Ecto neural progenitor cell (in vitro differentiated cells): Measurements from ENCODE around the gene MARCHF9.
A peak's percentile ranks its signal among the peaks of the same experiment; 100 is the strongest.
"Not testable (repeated sequence)": the region's sequence is repeated elsewhere in the genome, so short reads cannot be mapped to it uniquely, and the experiment has no call there.

Experiments used
- DNase-seq: peaks from one replicate; pipeline ENCODE4 v3.0.0-alpha.2; 2018; ENCODE audit warnings: low spot score

Gene MARCHF9, protein sequence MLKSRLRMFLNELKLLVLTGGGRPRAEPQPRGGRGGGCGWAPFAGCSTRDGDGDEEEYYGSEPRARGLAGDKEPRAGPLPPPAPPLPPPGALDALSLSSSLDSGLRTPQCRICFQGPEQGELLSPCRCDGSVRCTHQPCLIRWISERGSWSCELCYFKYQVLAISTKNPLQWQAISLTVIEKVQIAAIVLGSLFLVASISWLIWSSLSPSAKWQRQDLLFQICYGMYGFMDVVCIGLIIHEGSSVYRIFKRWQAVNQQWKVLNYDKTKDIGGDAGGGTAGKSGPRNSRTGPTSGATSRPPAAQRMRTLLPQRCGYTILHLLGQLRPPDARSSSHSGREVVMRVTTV

DNA sequence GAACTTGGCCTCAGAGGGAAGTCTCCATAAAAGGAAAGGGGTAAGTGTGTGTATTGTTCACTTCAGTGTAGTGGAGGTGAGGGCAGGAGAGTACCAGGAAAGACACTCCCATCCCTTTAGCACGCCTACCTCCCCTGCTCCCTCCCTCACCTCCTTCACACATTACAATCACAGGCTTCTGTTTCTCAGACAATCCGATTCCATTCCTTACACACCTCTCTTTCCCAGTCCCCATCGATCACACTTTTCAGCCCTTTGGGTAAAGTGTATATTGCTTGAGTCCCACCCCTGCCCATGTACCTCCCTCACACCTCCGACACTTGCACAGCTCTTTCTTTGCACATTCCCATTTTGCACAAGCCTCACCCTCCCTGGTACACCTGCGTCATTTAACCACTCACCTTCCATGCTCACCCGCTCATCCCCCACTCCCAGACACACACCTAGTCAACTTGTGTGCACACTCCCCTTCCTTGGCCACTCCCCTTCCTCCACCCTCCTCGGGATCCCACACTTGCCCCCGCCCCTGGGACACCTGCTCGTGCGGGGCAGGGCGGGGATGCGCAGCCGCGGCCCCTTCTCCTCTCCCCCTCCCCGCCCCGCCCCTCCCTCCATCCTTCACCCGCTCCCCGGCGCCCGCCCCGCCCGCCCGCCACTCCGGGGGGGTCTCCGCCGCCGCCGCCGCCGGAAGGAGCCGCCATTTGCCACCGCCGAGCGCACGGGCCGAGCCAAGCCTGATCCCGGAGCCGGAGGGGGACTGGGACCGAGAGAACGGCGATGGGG lies at the start of gene MARCHF9:
Gene MARCHF9 (plus strand): TSS at position 693 of the 783 bp plus-strand sequence. CDS start 426 bp downstream, outside the sequence.
- DNase-seq = peak; percentile 79

DNA sequence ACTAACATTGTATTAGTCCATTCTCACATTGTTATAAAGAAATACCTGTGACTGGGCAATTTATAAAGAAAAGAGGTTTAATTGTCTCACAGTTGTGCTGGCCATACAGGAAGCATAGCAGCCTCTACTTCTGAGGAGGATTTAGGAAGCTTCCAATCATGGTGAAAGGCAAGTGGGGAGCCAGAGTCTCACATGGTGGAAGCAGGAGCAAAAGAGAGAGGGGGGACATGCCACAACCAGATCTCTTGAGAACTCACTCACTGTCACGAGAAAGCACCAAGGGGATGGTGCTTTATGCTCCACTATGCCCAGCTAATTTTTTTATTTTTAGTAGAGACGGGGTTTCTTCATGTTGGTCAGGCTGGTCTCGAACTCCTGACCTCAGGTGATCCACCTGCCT lies 47.7 kb upstream of the MARCHF9 start:
- no peak for DNase-seq

DNA sequence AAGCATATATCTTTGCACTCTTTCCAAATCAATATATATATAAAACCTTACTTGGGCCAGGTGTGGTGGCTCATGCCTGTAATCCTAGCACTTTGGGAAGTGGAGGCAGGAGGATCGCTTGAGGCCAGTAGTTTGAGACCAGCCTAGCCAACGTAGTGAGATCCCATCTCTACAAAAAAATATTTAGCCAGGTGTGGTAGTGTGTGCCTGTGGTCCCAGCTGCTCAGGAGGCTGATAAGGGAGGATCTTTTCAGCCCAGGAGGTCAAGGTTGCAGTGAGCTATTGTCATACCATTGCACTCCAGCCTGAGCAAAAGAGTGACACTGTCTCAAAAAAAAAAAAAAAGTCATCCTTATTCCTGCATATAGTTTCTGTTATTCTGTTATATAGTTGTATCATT lies 46.6 kb upstream of the MARCHF9 start:
- no peak for DNase-seq

DNA sequence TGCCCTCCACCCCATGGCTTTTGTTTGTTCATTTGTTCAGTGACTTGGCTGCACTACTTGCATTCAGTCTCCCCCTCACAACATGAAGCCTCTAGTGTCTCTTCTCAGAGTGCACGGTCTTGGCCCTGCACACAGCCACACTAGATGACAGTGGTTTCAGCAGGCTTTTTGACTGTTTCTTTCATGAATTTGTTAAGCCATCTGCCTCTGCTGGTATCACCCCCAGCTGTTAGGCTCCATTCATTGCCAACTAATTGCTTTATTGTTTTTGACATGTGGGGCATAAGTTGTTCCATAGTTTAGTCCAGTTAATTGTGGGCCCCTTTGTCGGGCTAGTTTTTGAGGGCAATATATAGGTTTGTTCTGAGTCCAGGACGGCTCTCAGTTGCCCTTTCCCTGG lies 42.2 kb upstream of the MARCHF9 start:
- no peak for DNase-seq

DNA sequence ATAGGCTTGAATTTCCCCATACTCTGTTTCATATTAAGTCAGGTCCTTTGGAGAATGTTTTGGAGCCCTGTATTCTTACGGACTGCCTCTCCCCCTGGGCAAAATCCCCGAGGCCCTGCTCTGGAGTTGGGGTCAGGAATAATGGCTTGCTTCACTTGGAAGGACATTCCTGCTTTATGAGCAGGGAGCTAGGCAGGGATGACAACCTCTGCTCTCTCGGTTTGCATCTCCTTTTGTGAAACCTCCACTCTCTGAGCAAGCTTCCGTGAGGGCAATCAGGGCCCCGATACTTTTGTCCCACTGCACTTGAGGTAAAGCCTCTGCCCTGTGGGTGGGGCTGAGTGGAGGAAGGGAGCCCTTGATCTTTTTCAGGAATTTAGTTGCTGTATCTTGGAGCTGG lies 41.7 kb upstream of the MARCHF9 start:
- no peak for DNase-seq

DNA sequence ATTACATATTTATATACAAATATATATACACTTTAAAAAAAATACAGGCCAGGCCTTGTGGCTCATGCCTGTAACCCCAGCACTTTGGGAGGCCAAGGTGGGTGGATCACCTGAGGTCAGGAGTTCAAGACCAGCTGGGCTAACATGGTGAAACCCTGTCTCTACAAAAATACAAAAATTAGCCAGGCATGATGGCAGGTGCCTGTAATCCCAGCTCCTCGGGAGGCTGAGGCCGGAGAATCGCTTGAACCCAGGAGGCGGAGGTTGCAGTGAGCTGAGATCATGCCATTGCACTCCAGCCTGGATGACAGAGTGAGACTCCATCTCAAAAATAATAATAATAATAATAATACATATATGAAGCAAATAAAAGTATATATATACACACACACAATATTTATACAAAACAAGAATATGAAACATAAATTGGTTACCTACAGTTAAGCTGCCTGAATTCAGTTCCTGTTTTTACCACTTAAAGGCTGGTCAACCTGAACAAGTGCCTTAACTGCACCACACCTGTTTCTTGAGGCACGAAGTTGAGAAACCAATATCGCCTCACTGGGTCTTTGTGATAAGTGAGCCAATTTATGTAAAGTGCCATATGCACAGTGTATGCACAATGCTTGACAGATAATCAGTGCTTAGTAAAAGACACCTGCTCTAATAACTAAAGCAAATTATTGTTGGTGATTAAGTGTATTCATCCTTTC lies 39.7 kb upstream of the MARCHF9 start:
- not testable (repeated sequence) for DNase-seq

DNA sequence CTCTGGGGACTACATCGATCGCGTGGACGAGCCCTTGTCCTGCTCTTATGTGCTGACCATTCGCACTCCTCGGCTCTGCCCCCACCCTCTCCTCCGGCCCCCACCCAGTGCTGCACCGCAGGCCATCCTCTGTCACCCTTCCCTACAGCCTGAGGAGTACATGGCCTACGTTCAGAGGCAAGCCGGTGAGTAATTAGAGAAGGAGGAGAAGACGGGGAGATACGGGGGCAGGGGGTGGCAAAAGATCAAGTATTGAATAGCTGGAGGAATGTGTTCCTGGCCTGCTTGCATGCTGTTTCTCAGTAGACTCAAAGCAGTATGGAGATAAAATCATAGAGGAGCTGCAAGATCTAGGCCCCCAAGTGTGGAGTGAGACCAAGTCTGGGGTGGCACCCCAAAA lies 39.1 kb upstream of the MARCHF9 start:
- DNase-seq = no peak

DNA sequence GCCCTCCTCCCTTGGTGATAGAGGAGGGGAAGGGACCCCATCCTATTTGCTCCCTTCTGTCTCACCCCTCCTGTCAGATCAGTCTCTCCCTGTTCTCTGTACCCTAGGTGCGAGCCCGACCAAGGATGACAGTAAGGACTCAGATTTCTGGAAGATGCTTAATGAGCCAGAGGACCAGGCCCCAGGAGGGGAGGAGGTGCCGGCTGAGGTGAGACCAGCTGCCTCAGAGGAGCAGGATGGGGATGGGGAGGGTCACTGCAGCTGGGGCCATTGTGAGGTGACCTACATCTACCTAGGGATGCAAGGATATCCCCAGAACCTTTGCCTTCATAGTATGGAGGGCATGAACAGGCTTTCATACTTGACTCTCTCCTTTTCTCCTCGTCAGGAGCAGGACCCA lies 38.6 kb upstream of the MARCHF9 start:
- DNase-seq = no peak

DNA sequence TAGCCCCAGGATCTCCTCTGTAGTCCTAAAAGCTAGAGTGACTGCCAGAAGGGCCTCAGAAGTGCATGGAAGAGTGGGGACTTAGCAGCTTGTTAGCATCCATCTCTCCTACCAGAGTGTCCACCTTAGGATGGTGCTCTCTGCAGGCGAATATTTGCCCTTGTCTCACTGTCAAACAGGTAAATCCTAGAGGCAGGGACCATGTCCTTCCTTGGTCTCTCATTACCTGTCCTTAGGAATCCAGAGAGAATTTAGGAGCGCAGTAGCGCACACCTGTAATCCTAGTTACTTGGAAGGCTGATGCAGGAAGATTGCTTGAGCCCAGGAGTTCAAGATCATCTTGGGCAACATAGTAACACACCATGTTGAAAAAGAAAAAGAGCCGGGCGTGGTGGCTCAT lies 37.8 kb upstream of the MARCHF9 start:
- DNase-seq = no peak

DNA sequence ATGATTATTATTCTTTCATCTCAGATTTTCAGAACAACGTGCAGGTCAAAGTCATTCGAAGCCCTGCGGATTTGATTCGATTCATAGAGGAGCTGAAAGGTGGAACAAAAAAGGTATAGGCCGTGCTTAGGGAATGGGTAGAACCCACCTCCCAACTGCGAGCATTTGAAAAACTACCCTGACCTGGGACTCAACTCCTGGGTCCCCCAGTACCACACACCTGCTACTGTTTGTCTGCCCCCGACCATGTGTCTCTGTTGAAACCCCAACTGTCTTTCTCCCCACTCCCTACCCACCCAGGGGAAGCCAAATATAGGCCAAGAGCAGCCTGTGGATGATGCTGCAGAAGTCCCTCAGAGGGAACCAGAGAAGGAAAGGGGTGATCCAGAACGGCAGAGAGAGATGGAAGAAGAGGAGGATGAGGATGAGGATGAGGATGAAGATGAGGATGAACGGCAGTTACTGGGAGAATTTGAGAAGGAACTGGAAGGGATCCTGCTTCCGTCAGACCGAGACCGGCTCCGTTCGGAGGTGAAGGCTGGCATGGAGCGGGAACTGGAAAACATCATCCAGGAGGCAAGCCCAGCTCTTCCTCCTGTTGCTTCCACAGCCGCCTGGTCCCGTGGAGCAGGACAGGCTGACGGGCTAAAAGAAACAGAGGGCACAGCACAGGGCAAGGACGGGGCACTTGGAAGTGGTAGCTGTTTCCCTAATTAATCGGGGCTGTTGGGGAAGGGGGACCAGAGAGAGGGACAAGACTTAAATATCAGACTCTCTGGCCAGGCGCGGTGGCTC lies 36.9 kb upstream of the MARCHF9 start:
- no peak for DNase-seq

DNA sequence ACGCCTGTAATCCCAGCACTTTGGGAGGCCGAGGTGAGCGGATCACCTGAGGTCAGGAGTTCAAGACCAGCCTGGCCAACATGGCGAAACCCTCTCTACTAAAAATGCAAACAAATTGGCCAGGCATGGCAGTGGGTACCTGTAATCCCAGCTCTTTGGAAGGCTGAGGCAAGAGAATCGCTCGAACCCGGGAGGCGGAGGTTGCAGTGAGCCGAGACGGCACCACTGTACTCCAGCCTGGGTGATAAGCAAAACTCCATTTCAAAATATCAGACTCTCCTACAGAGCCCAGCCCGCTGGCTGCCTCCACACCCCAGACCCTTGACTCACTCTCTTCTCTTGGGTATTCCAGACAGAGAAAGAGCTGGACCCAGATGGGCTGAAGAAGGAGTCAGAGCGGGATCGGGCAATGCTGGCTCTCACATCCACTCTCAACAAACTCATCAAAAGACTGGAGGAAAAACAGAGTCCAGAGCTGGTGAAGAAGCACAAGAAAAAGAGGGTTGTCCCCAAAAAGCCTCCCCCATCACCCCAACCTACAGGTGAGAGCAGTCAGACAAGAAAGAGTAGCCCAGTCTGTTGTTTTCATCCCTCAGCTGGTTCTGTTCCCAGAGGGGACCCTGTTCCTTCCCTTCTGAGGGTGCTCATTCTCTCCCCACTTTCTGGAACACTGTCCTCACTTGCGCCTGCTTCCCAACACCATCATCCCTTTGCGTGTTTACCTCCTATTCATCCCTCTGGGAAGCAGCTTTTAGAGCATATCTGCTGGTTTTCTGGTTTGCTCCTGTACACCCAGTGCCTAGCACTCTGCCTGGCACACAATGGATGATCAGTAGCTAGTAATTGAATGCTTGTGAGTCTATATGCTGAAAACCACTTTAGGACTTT lies 36.0 kb upstream of the MARCHF9 start:
- no peak for DNase-seq

DNA sequence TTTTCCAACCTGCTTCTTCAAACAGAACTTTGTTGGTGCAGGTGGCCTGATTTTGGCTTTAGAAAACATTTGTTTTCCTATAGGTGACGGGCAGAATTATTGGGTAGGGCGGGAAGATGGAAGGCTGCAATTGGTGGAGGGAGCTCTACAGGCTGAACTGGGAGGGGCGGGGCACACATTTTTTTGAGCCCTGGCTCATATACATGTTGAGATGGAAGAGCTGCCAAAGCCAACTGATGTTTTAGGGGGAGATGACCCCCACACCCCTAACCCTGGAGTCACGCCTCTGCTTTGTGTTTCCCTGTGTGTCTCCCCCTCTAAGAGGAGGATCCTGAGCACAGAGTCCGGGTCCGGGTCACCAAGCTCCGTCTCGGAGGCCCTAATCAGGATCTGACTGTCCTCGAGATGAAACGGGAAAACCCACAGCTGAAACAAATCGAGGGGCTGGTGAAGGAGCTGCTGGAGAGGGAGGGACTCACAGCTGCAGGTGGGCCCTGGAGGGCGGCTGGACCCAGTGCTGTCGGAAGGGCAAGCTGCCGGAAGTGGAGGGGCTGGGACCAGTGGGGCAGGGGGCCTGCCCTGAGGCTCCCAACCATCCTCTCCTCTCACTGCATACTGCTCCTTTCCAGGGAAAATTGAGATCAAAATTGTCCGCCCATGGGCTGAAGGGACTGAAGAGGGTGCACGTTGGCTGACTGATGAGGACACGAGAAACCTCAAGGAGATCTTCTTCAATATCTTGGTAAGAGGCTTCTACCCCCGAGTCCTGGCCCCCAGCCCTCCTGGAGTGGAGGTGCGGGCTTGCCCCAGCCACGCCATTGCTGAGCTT lies 34.9 kb upstream of the MARCHF9 start:
- no peak for DNase-seq

DNA sequence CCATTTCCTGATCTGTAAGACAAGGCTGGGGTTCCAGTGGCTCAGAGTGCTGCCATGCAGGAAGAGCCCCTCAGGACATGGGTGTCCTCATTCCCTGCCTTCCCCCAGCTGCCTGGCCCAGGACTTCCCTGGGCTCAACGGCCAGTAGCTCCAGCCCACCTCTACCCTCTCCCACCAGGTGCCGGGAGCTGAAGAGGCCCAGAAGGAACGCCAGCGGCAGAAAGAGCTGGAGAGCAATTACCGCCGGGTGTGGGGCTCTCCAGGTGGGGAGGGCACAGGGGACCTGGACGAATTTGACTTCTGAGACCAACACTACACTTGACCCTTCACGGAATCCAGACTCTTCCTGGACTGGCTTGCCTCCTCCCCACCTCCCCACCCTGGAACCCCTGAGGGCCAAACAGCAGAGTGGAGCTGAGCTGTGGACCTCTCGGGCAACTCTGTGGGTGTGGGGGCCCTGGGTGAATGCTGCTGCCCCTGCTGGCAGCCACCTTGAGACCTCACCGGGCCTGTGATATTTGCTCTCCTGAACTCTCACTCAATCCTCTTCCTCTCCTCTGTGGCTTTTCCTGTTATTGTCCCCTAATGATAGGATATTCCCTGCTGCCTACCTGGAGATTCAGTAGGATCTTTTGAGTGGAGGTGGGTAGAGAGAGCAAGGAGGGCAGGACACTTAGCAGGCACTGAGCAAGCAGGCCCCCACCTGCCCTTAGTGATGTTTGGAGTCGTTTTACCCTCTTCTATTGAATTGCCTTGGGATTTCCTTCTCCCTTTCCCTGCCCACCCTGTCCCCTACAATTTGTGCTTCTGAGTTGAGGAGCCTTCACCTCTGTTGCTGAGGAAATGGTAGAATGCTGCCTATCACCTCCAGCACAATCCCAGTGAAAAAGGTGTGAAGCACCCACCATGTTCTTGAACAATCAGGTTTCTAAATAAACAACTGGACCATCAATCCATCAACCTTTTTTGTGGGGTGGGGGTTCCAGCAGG lies 34.0 kb upstream of the MARCHF9 start:
- DNase-seq = no peak

DNA sequence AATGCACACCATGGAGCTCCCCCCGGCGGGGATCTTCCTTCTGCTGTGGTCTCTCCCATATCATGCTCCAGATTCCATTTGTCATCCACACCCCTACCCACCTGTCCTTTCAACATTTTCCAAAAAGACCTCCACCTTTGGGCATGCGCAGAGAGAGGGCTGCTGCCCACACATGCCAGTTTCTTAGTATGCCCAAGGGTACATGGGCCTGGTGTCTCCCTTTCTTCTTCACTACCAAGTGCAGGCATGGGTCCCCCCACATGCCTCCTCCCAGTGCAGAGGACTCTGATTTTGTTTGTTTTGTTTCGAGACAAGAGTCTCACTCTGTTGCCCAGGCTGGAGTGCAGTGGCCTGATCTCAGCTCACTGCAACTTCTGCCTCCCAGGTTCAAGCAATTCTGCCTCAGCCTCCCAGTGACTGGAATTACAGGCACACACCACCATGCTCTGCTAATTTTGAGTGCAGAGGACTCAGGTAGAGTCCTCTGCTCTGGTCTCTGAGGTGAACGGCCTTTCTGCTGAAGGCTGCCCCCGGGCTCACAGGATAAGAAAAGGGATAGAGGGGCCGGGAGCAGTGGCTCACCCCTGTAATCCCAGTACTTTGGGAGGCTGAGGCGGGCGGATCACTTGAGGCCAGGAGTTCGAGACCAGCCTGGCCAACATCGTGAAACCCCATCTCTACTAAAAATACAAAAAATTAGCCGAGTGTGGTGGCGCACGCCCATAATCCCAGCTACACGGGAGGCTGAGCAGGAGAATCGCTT lies 32.9 kb upstream of the MARCHF9 start:
- DNase-seq = not testable (repeated sequence)

DNA sequence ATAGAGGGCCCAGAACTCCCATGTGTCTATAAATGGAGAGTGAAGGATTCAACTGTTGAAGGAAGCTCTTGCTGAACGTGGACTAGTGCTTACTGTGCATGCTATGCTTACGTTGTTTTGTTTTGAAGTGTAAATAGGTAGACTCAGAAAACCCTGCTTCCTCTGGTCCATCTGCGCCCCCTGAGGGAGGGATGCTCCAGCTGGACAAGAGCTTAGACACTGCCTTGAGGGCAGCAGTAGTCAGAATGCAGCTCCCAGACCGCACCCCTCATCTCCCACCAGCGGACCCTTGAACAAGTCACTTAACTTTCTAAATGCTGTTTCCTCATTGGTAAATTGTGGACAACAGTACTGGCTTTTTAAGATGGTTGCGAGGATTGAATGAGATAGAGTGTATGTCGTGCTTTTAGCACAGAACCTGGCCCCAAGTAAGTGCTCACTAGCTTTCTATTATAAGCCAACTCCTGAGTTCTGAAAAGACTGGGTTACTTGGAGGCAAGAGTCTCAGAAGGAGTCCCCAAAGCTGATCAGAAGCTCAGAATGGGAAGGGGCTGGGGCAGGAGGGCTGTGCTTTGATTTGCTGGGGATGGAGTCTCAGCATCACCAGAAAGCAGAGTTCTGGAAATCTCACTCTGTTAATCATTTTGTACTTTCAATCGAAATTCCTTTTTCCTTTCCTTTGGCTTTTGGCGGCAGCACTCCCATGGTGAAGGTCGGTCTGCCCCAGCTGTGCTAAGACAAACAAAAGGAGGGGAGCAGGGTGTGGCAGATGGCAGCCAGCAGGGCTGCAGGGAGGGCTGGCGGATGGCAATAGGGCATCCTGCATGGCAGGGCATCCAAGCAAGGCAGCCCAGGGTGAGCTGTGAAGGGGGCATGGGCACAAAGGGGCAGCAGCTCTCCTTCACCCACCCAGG lies 31.9 kb upstream of the MARCHF9 start:
- no peak for DNase-seq

DNA sequence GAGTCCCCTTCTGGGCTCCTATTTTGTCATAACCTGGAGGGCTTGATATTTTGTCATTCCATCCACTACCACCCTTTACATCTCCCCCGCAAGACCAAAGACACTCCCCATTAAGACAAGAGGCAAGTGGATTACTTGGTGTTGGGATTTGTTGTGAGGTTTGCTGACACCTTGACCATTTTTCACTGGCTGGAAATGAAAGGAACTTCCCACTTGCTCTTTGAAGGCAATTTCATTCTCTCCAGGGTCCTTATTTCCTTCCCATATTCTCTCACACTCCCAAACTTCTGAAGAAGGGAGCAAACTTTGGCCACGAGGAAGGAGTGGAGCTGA lies 31.3 kb upstream of the MARCHF9 start:
- DNase-seq = no peak
